Astrocyte of the cerebellum (primary cell): ENCODE results near the gene CCR6.

ENCODE experiments used
- DNase-seq: peaks from one replicate; pipeline ENCODE4 v3.0.0-alpha.2; 2011; ENCODE audit warnings: low read depth
- H3K4me3 ChIP-seq: 2 replicates; pipeline ENCODE4 v1.5.1; 2011; ENCODE audit warnings: mild to moderate bottlenecking, low read depth, low read length, moderate library complexity
- CTCF ChIP-seq: IDR thresholded peaks from 2 replicates; pipeline ENCODE4 v1.5.1; 2012; ENCODE audit warnings: low read length, low read depth, moderate library complexity, mild to moderate bottlenecking; ENCODE audit errors: missing control alignments
- in situ Hi-C: cut with HindIII; loops from 2 replicates; pipeline ENCODE4 v1.10.0; 2017; ENCODE audit warnings: low sequenced_read_pairs

Gene CCR6

GRCh38 chr6:167130712-167131684 is 8.1 kb downstream of the CCR6 start:
- no peak for DNase-seq
- in situ Hi-C loops, result no loop called here
- TF ChIP-seq CTCF, result no peak
- no peak overlapping the region for H3K4me3 ChIP-seq

GRCh38 chr6:167134448-167135328 is 11.8 kb downstream of the CCR6 start:
- no peak for TF ChIP-seq CTCF
- in situ Hi-C loops, result no loop called here
- H3K4me3 ChIP-seq, result no peak overlapping the region
- no peak for DNase-seq

- DNase-seq, result no peak
- in situ Hi-C loops, result no loop called here
- H3K4me3 ChIP-seq, result no peak overlapping the region
- TF ChIP-seq CTCF, result no peak
Measured at GRCh38 chr6:167136376-167136775, 13.5 kb downstream of the CCR6 start.

GRCh38 chr6:167137081-167137480 is 14.2 kb downstream of the CCR6 start:
- in situ Hi-C loops, result no loop called here
- no peak for TF ChIP-seq CTCF
- no peak for DNase-seq
- no peak overlapping the region for H3K4me3 ChIP-seq

GRCh38 chr6:167137881-167138280 is 15.0 kb downstream of the CCR6 start:
- no peak for TF ChIP-seq CTCF
- no peak overlapping the region for H3K4me3 ChIP-seq
- in situ Hi-C loops, result no loop called here
- DNase-seq, result no peak

GRCh38 chr6:167139761-167140160 is 16.9 kb downstream of the CCR6 start:
- H3K4me3 ChIP-seq, result no peak overlapping the region
- no peak for DNase-seq
- in situ Hi-C loops, result no loop called here
- TF ChIP-seq CTCF, result no peak
